Urothelium cell line (cell line): ENCODE data around the gene IER5.

Experiments used
- DNase-seq: peaks from one replicate; pipeline ENCODE4 v3.0.0; 2011; ENCODE audit warnings: low spot score, mixed read lengths
- FAIRE-seq: peaks from 2 replicates; lab custom pipeline; 2011; peaks lifted over from hg19 to GRCh38; lab: Jason Lieb, UNC

IER5 gene

GRCh38 chr1:181133441-181133951 is 45.0 kb downstream of the IER5 start:
- DNase-seq (no peak), FAIRE-seq (no peak)

- DNase-seq: no peak
- FAIRE-seq: no peak
These were observed 45.5 kb downstream of the IER5 start for GRCh38 chr1:181133969-181134418.

- FAIRE-seq (no peak), DNase-seq (peak; percentile 73)
These were observed 46.3 kb downstream of the IER5 start for GRCh38 chr1:181134543-181135436.

- DNase-seq: peak; percentile 49
- FAIRE-seq: no peak
These were observed 46.9 kb downstream of the IER5 start for GRCh38 chr1:181135437-181135731.

- DNase-seq: peak; percentile 71
- FAIRE-seq: no peak
These were observed 47.6 kb downstream of the IER5 start for GRCh38 chr1:181135815-181136737.

GRCh38 chr1:181136738-181137122 is 48.2 kb downstream of the IER5 start:
- FAIRE-seq (peak; percentile 97), DNase-seq (no peak)

- no peak for FAIRE-seq
- no peak for DNase-seq
These were observed 48.8 kb downstream of the IER5 start for GRCh38 chr1:181137217-181137743.

GRCh38 chr1:181139631-181140061 is 51.1 kb downstream of the IER5 start:
- FAIRE-seq: no peak

GRCh38 chr1:181140398-181140797 is 51.9 kb downstream of the IER5 start:
- no peak for DNase-seq
- FAIRE-seq: no peak

More at GRCh38 chr1:181139631-181140061, 51.1 kb downstream of the IER5 start:
- no peak for DNase-seq

- no peak for FAIRE-seq
- no peak for DNase-seq
These were observed 52.4 kb downstream of the IER5 start for GRCh38 chr1:181140891-181141290.

GRCh38 chr1:181141431-181141910 is 53.0 kb downstream of the IER5 start:
- FAIRE-seq (no peak), DNase-seq (no peak)
